ENCODE results near the gene PPP4R1.

Gene PPP4R1, protein sequence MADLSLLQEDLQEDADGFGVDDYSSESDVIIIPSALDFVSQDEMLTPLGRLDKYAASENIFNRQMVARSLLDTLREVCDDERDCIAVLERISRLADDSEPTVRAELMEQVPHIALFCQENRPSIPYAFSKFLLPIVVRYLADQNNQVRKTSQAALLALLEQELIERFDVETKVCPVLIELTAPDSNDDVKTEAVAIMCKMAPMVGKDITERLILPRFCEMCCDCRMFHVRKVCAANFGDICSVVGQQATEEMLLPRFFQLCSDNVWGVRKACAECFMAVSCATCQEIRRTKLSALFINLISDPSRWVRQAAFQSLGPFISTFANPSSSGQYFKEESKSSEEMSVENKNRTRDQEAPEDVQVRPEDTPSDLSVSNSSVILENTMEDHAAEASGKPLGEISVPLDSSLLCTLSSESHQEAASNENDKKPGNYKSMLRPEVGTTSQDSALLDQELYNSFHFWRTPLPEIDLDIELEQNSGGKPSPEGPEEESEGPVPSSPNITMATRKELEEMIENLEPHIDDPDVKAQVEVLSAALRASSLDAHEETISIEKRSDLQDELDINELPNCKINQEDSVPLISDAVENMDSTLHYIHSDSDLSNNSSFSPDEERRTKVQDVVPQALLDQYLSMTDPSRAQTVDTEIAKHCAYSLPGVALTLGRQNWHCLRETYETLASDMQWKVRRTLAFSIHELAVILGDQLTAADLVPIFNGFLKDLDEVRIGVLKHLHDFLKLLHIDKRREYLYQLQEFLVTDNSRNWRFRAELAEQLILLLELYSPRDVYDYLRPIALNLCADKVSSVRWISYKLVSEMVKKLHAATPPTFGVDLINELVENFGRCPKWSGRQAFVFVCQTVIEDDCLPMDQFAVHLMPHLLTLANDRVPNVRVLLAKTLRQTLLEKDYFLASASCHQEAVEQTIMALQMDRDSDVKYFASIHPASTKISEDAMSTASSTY
- 58.8 to 105 (median 71.1) reads per million in 9 experiments for total RNA-seq

DNA sequence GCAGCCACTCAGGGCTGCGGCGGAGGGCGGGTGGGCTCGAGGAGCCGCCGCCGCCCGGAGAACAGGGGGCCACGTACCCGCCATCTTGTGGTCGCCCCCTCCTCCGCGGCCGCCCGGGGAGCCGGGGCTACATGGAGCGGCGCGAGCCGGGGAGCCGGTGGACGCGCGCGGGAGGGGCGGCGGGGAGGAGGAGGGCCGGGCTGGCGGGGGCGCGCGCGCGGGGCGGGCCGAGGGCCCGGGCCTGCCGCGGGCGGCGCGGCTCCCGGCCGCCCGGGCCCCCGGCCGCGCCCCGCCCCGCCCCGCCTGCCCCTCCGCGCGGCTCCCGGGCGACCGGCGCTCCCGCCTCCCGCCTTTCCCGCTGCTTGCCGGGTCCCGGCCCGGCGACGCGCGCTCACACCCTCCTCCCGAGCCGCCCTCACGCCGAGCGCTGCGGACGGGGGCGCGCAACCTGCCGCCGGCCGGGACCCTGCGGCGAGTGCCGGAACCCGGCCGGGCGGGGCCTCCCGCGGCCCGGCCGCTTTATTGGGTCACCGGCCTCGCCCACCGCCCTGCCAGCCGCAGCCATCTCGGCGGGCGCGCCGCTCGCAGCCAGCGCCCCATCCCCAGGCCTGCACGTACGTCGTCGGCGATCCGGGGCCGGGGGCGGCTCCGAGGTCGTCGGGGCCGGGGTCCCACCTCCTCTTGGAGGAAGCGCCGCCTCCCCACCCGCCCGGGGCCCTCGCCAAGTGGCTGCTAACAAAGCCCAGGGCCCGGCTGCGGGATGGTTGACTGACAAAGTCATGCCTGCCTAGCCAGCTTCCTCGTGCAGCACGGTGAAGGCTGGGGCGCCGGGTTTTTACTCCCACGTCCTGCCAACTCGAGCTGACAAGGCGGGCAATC lies at the start of gene PPP4R1:
Gene PPP4R1 (minus strand): TSS at position 159 of the 879 bp plus-strand sequence. CDS start 75 bp downstream, at position 84.
- DNase-seq (peak; percentile 53 to 57 (median 56)), ATAC-seq (replicated peaks) (peak; percentile 72)
- peaks cover 28 to 40% of the 10 kb centered on the region in 2 donors for H3K4me1 Mint-ChIP-seq (ENCODE audit: low read depth in 2 of 2)
- no peaks in the 10 kb centered on the region for H3K27me3 Mint-ChIP-seq
- H3K27ac Mint-ChIP-seq: peak within 1 kb of the TSS; percentile 91 to 94
- H3K4me3 Mint-ChIP-seq: peak within 1 kb of the TSS; percentile 96
- no peaks in the 10 kb centered on the region for H3K9me3 Mint-ChIP-seq
- peaks cover 9% of the 10 kb centered on the region for H3K36me3 Mint-ChIP-seq (ENCODE audit: insufficient read depth)

DNA sequence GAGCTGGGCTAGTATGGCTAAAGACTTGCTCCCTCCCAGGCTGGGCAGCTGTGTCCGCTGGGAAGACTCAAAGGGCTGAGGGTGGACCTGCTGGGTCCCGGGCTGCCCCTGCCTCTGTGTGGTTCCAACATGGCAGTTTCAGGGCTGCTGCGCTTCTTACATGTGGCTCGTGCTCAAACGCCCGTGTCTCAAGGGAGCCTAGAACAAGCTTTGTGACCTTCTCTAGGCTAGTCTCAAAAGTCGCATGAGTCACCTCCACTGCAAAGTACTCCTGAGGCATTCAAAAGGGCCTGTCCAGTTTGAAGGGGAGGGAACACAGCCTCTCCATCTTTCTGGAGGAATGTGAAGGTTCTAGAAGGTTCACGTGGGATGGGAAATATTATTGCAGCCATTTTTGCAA lies 49.0 kb upstream of the PPP4R1 start:
- Mint-ChIP-seq H3K9me3 (no peaks in the 10 kb centered on the region), H3K36me3 (ENCODE audit: insufficient read depth) (no peaks in the 10 kb centered on the region), H3K4me1 (ENCODE audit: low read depth in 2 of 2) (no peaks in the 10 kb centered on the region), H3K27ac (no peak overlapping the region), H3K4me3 (no peak overlapping the region), H3K27me3 (peaks cover 7 to 15% of the 10 kb centered on the region in 2 donors)
- DNase-seq: no peak
- no peak for ATAC-seq (replicated peaks)

DNA sequence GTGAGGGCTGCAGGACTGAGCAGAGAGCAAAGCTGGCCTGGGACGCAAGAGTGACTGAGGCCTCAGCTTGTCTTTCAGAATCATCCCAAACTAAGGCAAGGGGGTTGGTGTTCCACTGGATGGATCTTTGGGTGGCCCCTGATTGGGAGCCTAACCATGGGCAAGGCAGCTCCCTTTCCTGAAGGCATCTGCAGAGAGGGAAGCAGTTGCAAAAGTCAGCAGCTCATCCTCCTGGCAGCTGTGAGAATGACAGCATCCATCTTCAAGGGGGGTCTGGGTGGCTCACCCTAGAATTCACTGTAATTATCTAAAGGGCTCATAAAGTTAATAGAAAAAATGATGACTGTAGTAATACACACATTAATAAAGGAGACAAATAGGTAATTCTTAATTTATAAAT lies 47.2 kb upstream of the PPP4R1 start:
- Mint-ChIP-seq H3K9me3 (no peaks in the 10 kb centered on the region), H3K4me3 (no peak overlapping the region), H3K36me3 (ENCODE audit: insufficient read depth) (no peaks in the 10 kb centered on the region), H3K4me1 (ENCODE audit: low read depth in 2 of 2) (no peaks in the 10 kb centered on the region), H3K27ac (no peak overlapping the region), H3K27me3 (peaks cover 7 to 14% of the 10 kb centered on the region in 2 donors)
- DNase-seq (no peak), ATAC-seq (replicated peaks) (no peak)

DNA sequence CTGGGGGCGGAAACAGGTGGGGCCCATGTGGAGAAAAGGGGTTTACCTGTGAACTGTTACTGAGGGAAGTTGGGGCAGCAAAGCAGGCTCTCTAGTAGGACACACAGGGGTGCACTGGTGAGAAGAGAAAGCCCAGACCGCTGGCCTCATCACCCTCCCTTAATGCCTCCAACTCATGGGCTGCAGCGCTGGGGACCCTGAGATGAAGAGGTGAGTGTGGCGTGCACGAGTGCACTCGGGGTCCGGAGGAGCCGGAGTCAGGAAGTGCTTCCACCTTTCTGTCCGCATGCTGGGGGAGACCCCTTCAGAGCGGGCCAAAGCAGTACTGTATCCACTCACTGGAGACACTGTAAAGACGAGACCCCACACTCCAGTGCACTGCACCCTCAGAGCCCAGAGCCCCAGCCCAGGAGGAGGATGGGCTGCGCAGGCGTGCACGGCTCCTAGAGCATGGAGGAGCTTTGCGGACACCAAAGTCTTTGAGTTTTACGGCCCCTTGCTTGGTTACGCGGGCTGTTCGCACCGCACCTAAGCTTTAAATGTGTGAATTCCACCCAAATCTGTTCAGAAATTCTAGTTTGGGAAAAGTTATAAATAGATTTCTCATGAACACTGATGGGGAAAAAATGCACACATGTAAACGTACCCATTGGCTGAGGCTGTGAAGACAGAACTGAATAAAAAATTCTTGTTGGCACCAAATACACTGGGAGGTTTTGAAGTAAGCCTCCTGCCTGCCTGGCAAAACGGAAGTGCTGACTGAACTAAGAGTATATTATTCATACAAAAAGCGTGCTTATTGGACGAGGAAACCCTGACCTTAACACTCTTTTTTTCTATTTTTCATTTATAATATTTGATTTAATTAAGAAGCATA lies 45.4 kb upstream of the PPP4R1 start:
- Mint-ChIP-seq H3K36me3 (ENCODE audit: insufficient read depth) (no peaks in the 10 kb centered on the region), H3K4me1 (ENCODE audit: low read depth in 2 of 2) (no peaks in the 10 kb centered on the region), H3K27me3 (peaks cover 7 to 22% of the 10 kb centered on the region in 2 donors), H3K27ac (no peak overlapping the region), H3K9me3 (no peaks in the 10 kb centered on the region), H3K4me3 (no peak overlapping the region)
- DNase-seq (no peak), ATAC-seq (replicated peaks) (no peak)

DNA sequence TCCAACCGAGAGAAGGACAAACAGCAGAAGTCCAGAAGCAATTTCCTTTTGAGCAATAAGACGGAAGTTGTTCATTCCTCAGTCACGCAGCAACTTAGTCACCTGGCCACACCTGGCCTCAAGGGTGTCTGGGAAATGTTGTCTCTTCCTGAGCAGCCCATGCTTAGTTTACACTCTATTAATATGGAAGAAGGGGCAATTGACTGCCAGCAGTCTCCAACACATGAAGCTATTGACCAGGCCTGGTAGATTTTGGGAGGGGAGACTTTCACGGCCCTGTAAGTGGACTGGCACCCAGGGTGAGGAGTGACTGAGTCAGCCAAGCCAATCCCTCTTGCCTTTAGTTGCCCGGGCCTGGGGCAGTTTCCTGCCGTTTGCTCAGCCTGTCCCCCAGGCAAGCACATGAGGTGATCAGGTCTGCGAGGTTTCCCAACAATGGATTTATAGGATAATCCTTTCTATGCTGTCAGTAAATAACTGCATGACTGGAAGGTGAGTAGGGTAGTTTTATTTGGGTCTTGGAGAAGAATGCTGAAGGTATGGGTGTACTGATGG lies 43.8 kb upstream of the PPP4R1 start:
- no peaks in the 10 kb centered on the region for H3K4me1 Mint-ChIP-seq (ENCODE audit: low read depth in 2 of 2)
- no peak overlapping the region for H3K27ac Mint-ChIP-seq
- ATAC-seq (replicated peaks): no peak
- H3K27me3 Mint-ChIP-seq: peaks cover 6 to 22% of the 10 kb centered on the region in 2 donors
- H3K36me3 Mint-ChIP-seq (ENCODE audit: insufficient read depth): no peaks in the 10 kb centered on the region
- no peak for DNase-seq
- H3K4me3 Mint-ChIP-seq: no peak overlapping the region
- no peaks in the 10 kb centered on the region for H3K9me3 Mint-ChIP-seq

DNA sequence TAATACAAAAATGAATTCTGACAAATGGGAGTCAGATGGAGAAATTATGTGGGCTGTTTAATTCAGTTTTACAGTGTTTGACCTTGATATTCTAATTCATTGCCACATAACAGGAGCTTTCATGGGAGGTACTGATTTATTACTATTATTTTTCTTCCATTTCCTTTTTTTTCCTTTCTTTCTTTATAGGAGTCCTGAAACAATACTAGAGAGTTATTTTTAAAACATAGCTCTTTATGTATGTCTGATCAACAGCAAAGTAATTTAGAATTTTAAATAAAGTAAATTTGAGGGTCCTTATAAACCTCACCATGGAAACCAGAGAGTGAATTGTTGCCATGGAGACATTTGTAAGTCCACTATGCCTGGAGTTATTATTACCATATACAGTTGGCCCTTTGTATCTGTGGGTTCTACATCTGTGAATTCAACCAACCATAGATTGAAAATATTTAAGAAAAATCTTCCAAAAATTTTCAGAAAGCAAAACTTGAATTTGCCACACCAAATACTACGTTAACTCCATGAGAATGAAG lies 40.9 kb upstream of the PPP4R1 start:
- H3K4me1 Mint-ChIP-seq (ENCODE audit: low read depth in 2 of 2): no peaks in the 10 kb centered on the region
- DNase-seq: no peak
- H3K27me3 Mint-ChIP-seq: peaks cover 12 to 22% of the 10 kb centered on the region in 2 donors
- H3K9me3 Mint-ChIP-seq: no peaks in the 10 kb centered on the region
- no peak for ATAC-seq (replicated peaks)
- no peak overlapping the region for H3K27ac Mint-ChIP-seq
- no peaks in the 10 kb centered on the region for H3K36me3 Mint-ChIP-seq (ENCODE audit: insufficient read depth)
- no peak overlapping the region for H3K4me3 Mint-ChIP-seq

DNA sequence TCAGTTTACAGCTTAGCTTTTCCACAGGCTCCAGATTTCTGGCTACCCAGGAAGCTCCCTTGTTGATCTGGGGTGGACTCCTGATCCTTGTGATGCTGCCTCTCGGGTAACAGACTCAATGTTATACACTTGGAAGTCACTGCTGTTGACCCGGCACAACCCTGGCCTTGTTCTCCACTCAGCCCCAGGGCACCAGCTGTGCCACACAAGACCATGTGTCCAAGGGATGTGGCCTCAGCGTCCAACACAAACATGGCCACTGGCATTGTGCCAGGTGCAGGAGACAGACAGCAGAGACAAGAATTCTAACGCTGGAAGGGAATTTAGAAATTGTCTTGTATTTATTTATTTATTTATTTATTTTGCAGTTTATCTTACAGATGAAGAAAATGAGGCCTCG lies 39.0 kb upstream of the PPP4R1 start:
- Mint-ChIP-seq H3K27me3 (peaks cover 17 to 24% of the 10 kb centered on the region in 2 donors), H3K4me3 (no peak overlapping the region), H3K9me3 (no peaks in the 10 kb centered on the region), H3K4me1 (ENCODE audit: low read depth in 2 of 2) (no peaks in the 10 kb centered on the region), H3K27ac (no peak overlapping the region), H3K36me3 (ENCODE audit: insufficient read depth) (no peaks in the 10 kb centered on the region)
- ATAC-seq (replicated peaks): no peak
- no peak for DNase-seq

DNA sequence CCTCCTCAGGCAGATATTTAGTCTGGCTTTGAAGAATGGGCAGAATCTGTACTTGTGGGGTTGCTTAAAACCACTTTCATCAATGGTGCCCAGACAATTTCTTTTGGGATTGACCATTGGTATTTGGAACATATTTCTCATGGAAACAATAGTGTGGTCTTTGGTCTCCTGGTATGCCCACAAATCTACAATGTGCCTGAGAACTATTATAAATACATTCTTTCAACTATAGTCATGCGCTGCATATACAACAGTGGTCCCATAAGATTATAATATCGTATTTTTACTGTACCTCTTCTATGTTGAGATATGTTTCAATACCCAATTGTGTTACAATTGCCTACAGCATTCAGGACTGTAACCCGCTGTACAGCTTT lies 34.8 kb upstream of the PPP4R1 start:
- no peak overlapping the region for H3K4me3 Mint-ChIP-seq
- H3K27me3 Mint-ChIP-seq: peaks cover 11 to 21% of the 10 kb centered on the region in 2 donors
- DNase-seq (no peak), ATAC-seq (replicated peaks) (no peak)
- H3K4me1 Mint-ChIP-seq (ENCODE audit: low read depth in 2 of 2): no peaks in the 10 kb centered on the region
- H3K27ac Mint-ChIP-seq: no peak overlapping the region
- H3K36me3 Mint-ChIP-seq (ENCODE audit: insufficient read depth): no peaks in the 10 kb centered on the region
- no peaks in the 10 kb centered on the region for H3K9me3 Mint-ChIP-seq

DNA sequence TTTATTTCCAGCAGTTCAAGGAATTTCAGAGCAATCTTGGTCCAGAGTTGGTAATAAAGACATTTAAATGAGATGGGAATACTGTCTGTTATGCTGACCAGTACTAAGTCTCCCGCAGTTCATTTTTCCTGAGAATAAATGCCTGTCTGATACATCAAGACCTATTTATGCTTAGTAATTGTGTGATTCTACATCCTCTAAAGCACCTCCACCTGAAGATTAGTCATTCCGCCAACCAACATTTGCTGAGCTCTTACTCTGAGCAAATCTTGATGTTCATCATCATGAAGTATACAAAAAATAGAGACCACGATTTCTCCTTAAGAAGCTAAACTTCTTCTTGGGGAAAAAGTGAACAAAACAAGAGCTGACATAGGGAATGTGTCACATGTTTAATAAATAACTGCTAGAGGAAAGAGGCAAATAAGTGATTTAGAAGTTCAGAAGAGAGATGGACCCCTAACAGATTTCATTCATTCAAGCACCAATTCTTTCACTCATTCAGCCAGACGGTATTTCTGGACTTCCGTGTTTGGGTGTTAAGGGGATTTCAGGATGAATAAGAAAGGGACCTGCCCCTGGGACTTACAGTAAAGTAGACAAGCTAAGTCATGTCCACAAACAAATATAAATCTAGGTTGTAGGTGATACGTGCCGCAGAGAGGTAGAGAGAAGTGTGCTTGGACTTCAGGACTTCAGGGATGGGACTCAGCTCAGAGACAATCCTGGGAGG lies 34.2 kb upstream of the PPP4R1 start:
- Mint-ChIP-seq H3K4me1 (ENCODE audit: low read depth in 2 of 2) (no peaks in the 10 kb centered on the region), H3K4me3 (no peak overlapping the region), H3K9me3 (no peaks in the 10 kb centered on the region), H3K36me3 (ENCODE audit: insufficient read depth) (no peaks in the 10 kb centered on the region), H3K27ac (no peak overlapping the region), H3K27me3 (peaks cover 11 to 21% of the 10 kb centered on the region in 2 donors)
- DNase-seq (no peak), ATAC-seq (replicated peaks) (no peak)

DNA sequence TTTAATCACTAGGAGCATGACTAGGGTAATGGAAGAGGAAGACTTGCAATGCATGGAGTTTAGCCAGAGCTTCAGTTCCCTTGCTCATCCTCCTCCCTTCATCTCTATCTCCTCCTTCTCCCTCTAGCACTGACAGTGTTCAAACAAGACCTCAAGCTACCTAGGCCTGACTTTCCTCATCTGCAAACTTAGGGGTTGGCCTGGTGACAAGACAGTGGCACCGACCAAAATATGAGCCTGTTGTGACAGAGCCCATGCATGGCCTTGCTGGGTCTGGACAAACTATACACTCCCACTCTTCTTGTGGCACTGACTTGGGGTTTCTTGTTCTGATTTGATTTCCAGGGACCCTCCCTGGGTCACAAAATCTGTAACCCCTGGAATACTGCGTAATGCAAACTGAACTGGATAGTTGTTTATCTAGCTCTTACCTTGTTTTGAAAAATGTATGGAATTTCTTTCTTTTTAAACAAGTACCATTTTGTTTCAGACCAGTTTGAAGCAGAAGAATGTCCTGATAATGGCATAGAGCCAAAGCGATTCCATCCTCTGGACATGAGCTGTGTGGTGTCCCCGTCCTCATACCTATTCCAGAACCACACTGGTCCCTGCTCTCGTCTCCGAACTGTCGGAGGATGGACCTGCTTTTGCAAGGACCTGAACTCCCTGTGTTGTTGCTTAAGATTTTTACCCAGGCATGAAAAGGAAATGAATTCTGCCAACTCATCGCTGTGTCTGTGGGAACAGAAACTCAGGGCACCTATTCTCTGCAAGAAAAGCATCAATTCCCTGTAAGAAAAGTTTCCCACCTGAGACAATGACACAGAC lies 33.4 kb upstream of the PPP4R1 start:
- no peak for ATAC-seq (replicated peaks)
- peaks cover 7 to 21% of the 10 kb centered on the region in 2 donors for H3K27me3 Mint-ChIP-seq
- H3K4me3 Mint-ChIP-seq: no peak overlapping the region
- no peak for DNase-seq
- H3K4me1 Mint-ChIP-seq (ENCODE audit: low read depth in 2 of 2): no peaks in the 10 kb centered on the region
- H3K9me3 Mint-ChIP-seq: no peaks in the 10 kb centered on the region
- no peak overlapping the region for H3K27ac Mint-ChIP-seq
- H3K36me3 Mint-ChIP-seq (ENCODE audit: insufficient read depth): no peaks in the 10 kb centered on the region

DNA sequence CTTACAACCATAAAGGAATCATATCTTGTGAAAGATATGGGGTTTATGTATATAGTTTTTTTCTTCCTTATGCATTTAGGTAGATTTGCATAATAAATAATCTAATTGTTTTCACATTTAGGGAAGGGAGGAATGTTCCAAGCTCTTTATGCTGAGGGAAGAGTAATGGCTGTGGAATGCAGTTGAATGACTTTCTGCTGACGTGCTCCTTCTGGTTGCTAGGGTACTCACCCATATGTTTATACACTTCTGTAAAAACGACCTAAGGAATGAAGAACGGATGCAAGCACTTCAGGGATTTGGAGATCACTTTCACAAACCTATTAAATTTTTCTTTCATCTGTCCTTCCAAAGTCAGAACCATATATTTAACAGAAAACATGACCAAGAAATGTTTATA lies 29.2 kb upstream of the PPP4R1 start:
- Mint-ChIP-seq H3K4me1 (ENCODE audit: low read depth in 2 of 2) (no peaks in the 10 kb centered on the region), H3K27me3 (peaks cover 0 to 11% of the 10 kb centered on the region in 2 donors), H3K36me3 (ENCODE audit: insufficient read depth) (no peaks in the 10 kb centered on the region), H3K9me3 (no peaks in the 10 kb centered on the region), H3K4me3 (no peak overlapping the region), H3K27ac (no peak overlapping the region)
- DNase-seq (no peak), ATAC-seq (replicated peaks) (no peak)
